Activated T-cell treated with anti-CD3 and anti-CD28 coated beads, Interleukin-2, amount 50 U/mL, for 24 hours (primary cell): ENCODE results near the gene SSH2.
"Not testable (repeated sequence)": the region's sequence is repeated elsewhere in the genome, so short reads cannot be mapped to it uniquely, and the experiment has no call there.

ENCODE experiments used
- DNase-seq: peaks from one replicate; pipeline ENCODE4 v3.0.0-alpha.2; 2020
- H3K27ac Mint-ChIP-seq: 2 replicates; pipeline ENCODE4 v1.8.0; 2020; ENCODE audit warnings: mild to moderate bottlenecking, mixed read lengths
- H3K27me3 Mint-ChIP-seq: 2 replicates; pipeline ENCODE4 v1.8.0; 2020; ENCODE audit warnings: mixed read lengths
- H3K36me3 Mint-ChIP-seq: 2 replicates; pipeline ENCODE4 v1.8.0; 2020; ENCODE audit warnings: low read depth, mixed read lengths
- H3K4me1 Mint-ChIP-seq: 2 replicates; pipeline ENCODE4 v1.8.0; 2020; ENCODE audit warnings: low read depth, mixed read lengths
- H3K4me3 Mint-ChIP-seq: 2 replicates; pipeline ENCODE4 v1.8.0; 2020; ENCODE audit warnings: mild to moderate bottlenecking, moderate library complexity, mixed read lengths
- H3K9me3 Mint-ChIP-seq: 2 replicates; pipeline ENCODE4 v1.8.0; 2020; ENCODE audit warnings: mixed read lengths

SSH2 gene

GRCh38 chr17:29746669-29747068 is 183.4 kb downstream of the SSH2 start:
- Mint-ChIP-seq H3K36me3 (peaks cover 55% of the 10 kb centered on the region), H3K4me3 (no peak overlapping the region), H3K4me1 (peaks cover 71% of the 10 kb centered on the region), H3K27ac (no peak overlapping the region), H3K27me3 (no peaks in the 10 kb centered on the region), H3K9me3 (no peaks in the 10 kb centered on the region)
- no peak for DNase-seq

- no peak overlapping the region for H3K4me3 Mint-ChIP-seq
- H3K4me1 Mint-ChIP-seq, result peaks cover 79% of the 10 kb centered on the region
- no peak overlapping the region for H3K27ac Mint-ChIP-seq
- peaks cover 40% of the 10 kb centered on the region for H3K36me3 Mint-ChIP-seq
- no peak for DNase-seq
- H3K9me3 Mint-ChIP-seq, result no peaks in the 10 kb centered on the region
- no peaks in the 10 kb centered on the region for H3K27me3 Mint-ChIP-seq
Observed at GRCh38 chr17:29744121-29744520, 185.9 kb downstream of the SSH2 start.

- Mint-ChIP-seq H3K4me3 (no peak overlapping the region), H3K4me1 (peaks cover 66% of the 10 kb centered on the region)
Observed at GRCh38 chr17:29742210-29742513, 187.9 kb downstream of the SSH2 start.

GRCh38 chr17:29740017-29740416 is 190.0 kb downstream of the SSH2 start:
- no peaks in the 10 kb centered on the region for H3K9me3 Mint-ChIP-seq
- no peak overlapping the region for H3K4me3 Mint-ChIP-seq
- peaks cover 58% of the 10 kb centered on the region for H3K4me1 Mint-ChIP-seq
- peaks cover 18% of the 10 kb centered on the region for H3K36me3 Mint-ChIP-seq
- DNase-seq, result no peak
- H3K27me3 Mint-ChIP-seq, result no peaks in the 10 kb centered on the region
- peak overlapping the region; percentile 75 for H3K27ac Mint-ChIP-seq

More at GRCh38 chr17:29742210-29742513, 187.9 kb downstream of the SSH2 start:
- H3K27me3 Mint-ChIP-seq, result no peaks in the 10 kb centered on the region
- no peak for DNase-seq
- no peaks in the 10 kb centered on the region for H3K9me3 Mint-ChIP-seq
- peaks cover 25% of the 10 kb centered on the region for H3K36me3 Mint-ChIP-seq
- peak overlapping the region; percentile 44 for H3K27ac Mint-ChIP-seq

- Mint-ChIP-seq H3K27me3 (no peaks in the 10 kb centered on the region), H3K9me3 (no peaks in the 10 kb centered on the region), H3K4me3 (no peak overlapping the region), H3K27ac (peak overlapping the region; percentile 44), H3K36me3 (peaks cover 36% of the 10 kb centered on the region), H3K4me1 (peaks cover 46% of the 10 kb centered on the region)
- no peak for DNase-seq
Observed at GRCh38 chr17:29734640-29735039, 195.4 kb downstream of the SSH2 start.

GRCh38 chr17:29733166-29733565 is 196.9 kb downstream of the SSH2 start:
- no peaks in the 10 kb centered on the region for H3K27me3 Mint-ChIP-seq
- peaks cover 53% of the 10 kb centered on the region for H3K4me1 Mint-ChIP-seq
- DNase-seq, result no peak
- peaks cover 6% of the 10 kb centered on the region for H3K9me3 Mint-ChIP-seq
- H3K36me3 Mint-ChIP-seq, result peaks cover 49% of the 10 kb centered on the region
- H3K4me3 Mint-ChIP-seq, result no peak overlapping the region
- H3K27ac Mint-ChIP-seq, result peak overlapping the region; percentile 76

- Mint-ChIP-seq H3K9me3 (peaks cover 9% of the 10 kb centered on the region), H3K4me1 (peaks cover 56% of the 10 kb centered on the region), H3K27me3 (no peaks in the 10 kb centered on the region), H3K4me3 (no peak overlapping the region), H3K27ac (peak overlapping the region; percentile 76), H3K36me3 (peaks cover 52% of the 10 kb centered on the region)
- DNase-seq, result no peak
Observed at GRCh38 chr17:29732613-29733012, 197.4 kb downstream of the SSH2 start.

GRCh38 chr17:29732209-29732608 is 197.8 kb downstream of the SSH2 start:
- peaks cover 11% of the 10 kb centered on the region for H3K9me3 Mint-ChIP-seq
- H3K36me3 Mint-ChIP-seq, result peaks cover 51% of the 10 kb centered on the region
- H3K27ac Mint-ChIP-seq, result no peak overlapping the region
- no peak for DNase-seq
- H3K4me1 Mint-ChIP-seq, result peaks cover 58% of the 10 kb centered on the region
- no peak overlapping the region for H3K4me3 Mint-ChIP-seq
- H3K27me3 Mint-ChIP-seq, result no peaks in the 10 kb centered on the region

GRCh38 chr17:29731589-29731929 is 198.5 kb downstream of the SSH2 start:
- Mint-ChIP-seq H3K27me3 (no peaks in the 10 kb centered on the region), H3K27ac (no peak overlapping the region), H3K9me3 (peaks cover 11% of the 10 kb centered on the region), H3K4me1 (peaks cover 65% of the 10 kb centered on the region), H3K36me3 (peaks cover 51% of the 10 kb centered on the region), H3K4me3 (no peak overlapping the region)
- DNase-seq, result no peak

- Mint-ChIP-seq H3K9me3 (peaks cover 13% of the 10 kb centered on the region), H3K4me1 (peaks cover 70% of the 10 kb centered on the region), H3K4me3 (no peak overlapping the region), H3K27me3 (no peaks in the 10 kb centered on the region), H3K27ac (peak overlapping the region; percentile 42), H3K36me3 (peaks cover 38% of the 10 kb centered on the region)
- DNase-seq, result no peak
Observed at GRCh38 chr17:29728490-29728889, 201.5 kb downstream of the SSH2 start.

- Mint-ChIP-seq H3K9me3 (peaks cover 13% of the 10 kb centered on the region), H3K27ac (peak overlapping the region; percentile 89), H3K4me3 (peak overlapping the region; percentile 40), H3K36me3 (peaks cover 31% of the 10 kb centered on the region), H3K4me1 (peaks cover 71% of the 10 kb centered on the region), H3K27me3 (no peaks in the 10 kb centered on the region)
- DNase-seq, result no peak
Observed at GRCh38 chr17:29726715-29727252, 203.2 kb downstream of the SSH2 start.

- not testable (repeated sequence) for H3K27me3 Mint-ChIP-seq, H3K4me3 Mint-ChIP-seq, DNase-seq
- peak overlapping the region; percentile 89 for H3K27ac Mint-ChIP-seq
- H3K4me1 Mint-ChIP-seq, result peaks cover 81% of the 10 kb centered on the region
- peaks cover 13% of the 10 kb centered on the region for H3K9me3 Mint-ChIP-seq
- H3K36me3 Mint-ChIP-seq, result peaks cover 32% of the 10 kb centered on the region
Observed at GRCh38 chr17:29725408-29725807, 204.6 kb downstream of the SSH2 start.

GRCh38 chr17:29723278-29724047 is 206.6 kb downstream of the SSH2 start:
- peaks cover 81% of the 10 kb centered on the region for H3K4me1 Mint-ChIP-seq
- peak overlapping the region; percentile 80 for H3K27ac Mint-ChIP-seq
- H3K9me3 Mint-ChIP-seq, result peaks cover 9% of the 10 kb centered on the region
- H3K36me3 Mint-ChIP-seq, result peaks cover 29% of the 10 kb centered on the region
- no peaks in the 10 kb centered on the region for H3K27me3 Mint-ChIP-seq
- DNase-seq, result no peak
- peak overlapping the region; percentile 36 for H3K4me3 Mint-ChIP-seq

- peaks cover 82% of the 10 kb centered on the region for H3K4me1 Mint-ChIP-seq
- H3K27ac Mint-ChIP-seq, result peak overlapping the region; percentile 80
- H3K27me3 Mint-ChIP-seq, result no peaks in the 10 kb centered on the region
- peaks cover 4% of the 10 kb centered on the region for H3K9me3 Mint-ChIP-seq
- peaks cover 30% of the 10 kb centered on the region for H3K36me3 Mint-ChIP-seq
- peak overlapping the region; percentile 36 for H3K4me3 Mint-ChIP-seq
- DNase-seq, result no peak
Observed at GRCh38 chr17:29722411-29723198, 207.4 kb downstream of the SSH2 start.

- Mint-ChIP-seq H3K27me3 (no peaks in the 10 kb centered on the region), H3K27ac (no peak overlapping the region), H3K36me3 (peaks cover 38% of the 10 kb centered on the region), H3K4me3 (no peak overlapping the region), H3K4me1 (peaks cover 79% of the 10 kb centered on the region), H3K9me3 (peaks cover 2% of the 10 kb centered on the region)
- no peak for DNase-seq
Observed at GRCh38 chr17:29720551-29720950, 209.5 kb downstream of the SSH2 start.
